AG10803 (cell line): ENCODE data around the gene TMEM53.

Source experiments
- DNase-seq: peaks from one replicate; pipeline ENCODE4 v3.0.0; 2010; ENCODE audit warnings: low read depth
- H3K4me3 ChIP-seq: 2 replicates; pipeline ENCODE4 v1.5.1; 2011; ENCODE audit warnings: mild to moderate bottlenecking, low read length, control low read depth
- TF ChIP-seq, protein P1 (sequence below): conservative IDR thresholded peaks from 2 replicates; pipeline ENCODE4 v1.5.1; 2011; ENCODE audit warnings: mild to moderate bottlenecking, low read length, control low read depth, inconsistent platforms

The TMEM53 gene

DNA sequence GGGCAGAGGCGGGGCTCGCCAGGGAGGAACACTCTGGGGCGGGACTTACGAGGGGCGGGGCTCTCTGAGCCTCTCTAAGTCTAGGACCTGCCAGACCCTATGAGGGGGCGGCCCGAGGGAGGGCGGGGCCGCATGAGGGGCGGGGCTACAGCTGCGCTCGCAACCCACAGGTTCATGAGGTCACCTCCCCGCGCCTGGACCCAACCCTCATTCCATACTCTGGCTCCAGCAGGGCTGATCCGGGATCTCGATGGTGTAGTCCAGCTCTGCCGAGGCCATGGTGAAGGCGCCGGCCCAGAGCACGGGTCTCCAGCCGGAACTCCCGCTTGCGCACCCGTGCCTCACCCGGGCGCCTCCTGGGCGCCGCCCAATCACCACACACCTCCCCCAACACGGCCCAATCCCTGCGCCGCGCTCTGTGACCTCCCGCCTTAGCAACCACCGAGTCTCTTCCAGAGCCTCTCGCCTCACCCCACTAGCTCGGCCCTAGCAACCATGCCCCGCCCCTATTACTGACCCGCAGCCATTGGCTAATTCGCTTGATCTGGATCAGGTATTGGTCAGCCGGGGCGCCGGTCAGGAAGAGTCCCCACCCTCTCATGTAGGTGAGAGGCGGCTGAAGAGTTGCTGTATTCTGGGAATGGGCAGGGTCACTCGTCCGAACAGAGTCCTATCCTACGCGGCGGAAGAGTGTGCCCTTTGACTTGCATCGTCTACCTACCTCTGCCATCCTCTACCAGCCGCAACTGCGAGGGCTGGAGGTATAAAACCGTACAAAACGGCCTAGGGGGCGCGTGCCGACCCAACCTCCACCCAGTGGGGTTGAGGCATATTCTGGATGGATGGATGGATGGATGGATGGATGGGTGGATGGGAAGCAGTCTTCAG is at the start of gene TMEM53, which contains the start of gene ARMH1:
TSS of gene TMEM53 (minus strand) at position 369 of the 888 bp plus-strand sequence. CDS start at position 279, 90 bp downstream.
TSS of gene ARMH1 (plus strand) at position 602 of the 888 bp plus-strand sequence. CDS start 14,984 bp downstream, outside the sequence.
- peak within 1 kb of the TSS; percentile 87 for H3K4me3 ChIP-seq
- TF ChIP-seq, protein P1, sequence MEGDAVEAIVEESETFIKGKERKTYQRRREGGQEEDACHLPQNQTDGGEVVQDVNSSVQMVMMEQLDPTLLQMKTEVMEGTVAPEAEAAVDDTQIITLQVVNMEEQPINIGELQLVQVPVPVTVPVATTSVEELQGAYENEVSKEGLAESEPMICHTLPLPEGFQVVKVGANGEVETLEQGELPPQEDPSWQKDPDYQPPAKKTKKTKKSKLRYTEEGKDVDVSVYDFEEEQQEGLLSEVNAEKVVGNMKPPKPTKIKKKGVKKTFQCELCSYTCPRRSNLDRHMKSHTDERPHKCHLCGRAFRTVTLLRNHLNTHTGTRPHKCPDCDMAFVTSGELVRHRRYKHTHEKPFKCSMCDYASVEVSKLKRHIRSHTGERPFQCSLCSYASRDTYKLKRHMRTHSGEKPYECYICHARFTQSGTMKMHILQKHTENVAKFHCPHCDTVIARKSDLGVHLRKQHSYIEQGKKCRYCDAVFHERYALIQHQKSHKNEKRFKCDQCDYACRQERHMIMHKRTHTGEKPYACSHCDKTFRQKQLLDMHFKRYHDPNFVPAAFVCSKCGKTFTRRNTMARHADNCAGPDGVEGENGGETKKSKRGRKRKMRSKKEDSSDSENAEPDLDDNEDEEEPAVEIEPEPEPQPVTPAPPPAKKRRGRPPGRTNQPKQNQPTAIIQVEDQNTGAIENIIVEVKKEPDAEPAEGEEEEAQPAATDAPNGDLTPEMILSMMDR, result peak; percentile 21; the same call in 1 of the 2 replicates
- peak; percentile 99 for DNase-seq

DNA sequence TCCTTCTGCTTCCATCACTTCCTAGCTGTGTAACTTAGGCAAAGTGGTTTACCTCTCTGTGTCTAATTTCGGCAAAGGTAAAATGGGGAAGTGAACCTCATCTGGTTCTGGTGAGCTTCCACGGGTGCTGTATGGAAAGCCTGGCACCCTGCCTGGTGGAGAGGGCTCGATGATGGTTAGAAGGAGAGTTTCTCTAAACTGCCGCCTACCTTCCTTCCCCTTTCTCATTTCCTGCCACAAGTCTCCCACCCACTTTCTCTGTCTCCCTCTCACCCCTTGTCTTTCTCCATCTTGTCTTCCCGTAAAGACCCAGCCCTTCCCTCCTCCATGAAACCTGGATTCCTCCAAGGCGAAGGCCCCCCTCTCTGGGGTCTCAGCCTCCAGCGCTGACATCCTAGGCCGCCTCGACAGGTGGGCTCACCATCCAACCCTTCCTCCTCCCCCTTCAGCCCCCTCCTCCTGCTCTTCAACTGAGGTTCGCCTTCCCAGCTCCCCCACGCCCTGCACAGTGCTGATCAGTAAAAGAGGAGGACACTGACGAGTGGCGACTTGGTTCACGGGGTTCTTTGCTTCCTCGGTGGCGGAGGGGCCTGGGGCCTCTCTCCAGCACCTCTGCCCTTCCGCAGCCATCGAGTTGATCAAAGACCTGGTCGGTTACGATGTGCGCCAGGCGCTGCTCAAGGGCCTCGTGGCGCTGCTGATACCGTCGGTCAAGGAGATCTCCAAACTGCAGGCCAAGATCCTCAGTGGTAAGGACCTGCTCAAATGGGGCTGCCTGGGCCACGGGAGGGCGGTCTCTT is 49.4 kb upstream of the TMEM53 start:
- no peak overlapping the region for H3K4me3 ChIP-seq
- TF ChIP-seq, protein P1, result no peak
- no peak for DNase-seq

DNA sequence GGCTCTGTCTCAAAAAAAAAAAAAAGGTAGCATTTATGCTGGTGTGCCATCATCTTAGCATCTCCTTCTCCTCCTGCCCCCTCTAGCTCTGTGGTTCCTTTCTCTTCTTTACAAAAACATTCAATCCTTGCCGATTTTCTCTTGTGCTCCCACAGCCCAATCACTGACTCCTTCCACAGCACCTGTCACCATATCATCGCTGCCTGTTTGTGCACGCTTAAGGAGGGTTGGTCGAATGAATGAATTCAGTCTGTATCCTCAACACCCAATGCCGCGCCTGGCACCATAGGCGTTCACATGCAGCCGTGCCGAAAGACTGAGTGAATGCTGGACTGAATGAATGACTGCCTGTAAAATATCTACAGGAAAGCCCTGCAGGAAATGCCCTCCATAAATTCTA is 48.8 kb upstream of the TMEM53 start:
- no peak overlapping the region for H3K4me3 ChIP-seq
- TF ChIP-seq, protein P1, result no peak
- DNase-seq, result no peak

DNA sequence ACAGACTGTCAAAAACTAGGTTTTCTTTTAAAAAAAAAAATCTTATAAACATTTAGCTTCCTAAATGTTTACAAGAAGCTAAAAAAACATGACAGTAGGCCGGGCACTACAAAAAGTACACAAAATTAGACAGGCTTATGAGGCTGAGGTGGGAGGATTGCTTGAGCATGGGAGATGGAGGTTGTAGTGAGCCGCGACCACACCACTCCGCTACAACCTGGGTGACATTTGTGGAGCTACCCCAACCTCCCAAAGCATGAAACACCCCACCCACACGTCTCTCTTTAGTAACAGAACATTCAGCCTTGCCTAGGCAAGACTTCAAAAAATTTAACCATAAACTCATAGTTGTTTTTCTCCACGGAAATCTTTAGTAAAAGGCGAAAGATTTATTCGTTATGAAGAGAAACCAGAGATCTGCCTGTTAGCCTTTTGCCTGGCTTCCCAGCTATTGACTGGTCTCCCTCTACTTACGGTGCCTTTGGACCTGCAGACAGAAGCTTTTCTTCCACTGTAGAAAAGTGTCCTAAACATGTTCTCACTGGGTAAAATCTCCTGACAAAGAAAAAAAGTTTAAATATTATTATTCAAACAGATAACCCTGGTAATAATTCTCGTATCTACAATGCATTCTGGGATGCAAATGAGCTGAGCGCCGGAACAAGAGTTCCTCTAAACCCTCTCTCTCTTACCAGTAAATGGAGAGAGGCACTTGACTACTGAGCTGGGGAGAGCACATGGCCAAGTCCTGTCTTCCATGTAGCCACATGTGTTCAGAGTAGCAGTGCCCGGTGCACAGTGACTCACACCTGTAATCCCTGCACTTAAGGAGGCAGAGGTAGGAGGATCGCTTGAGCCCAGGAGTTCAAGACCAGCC is 47.4 kb upstream of the TMEM53 start:
- TF ChIP-seq, protein P1, result no peak
- peak; percentile 83 for DNase-seq
- H3K4me3 ChIP-seq, result no peak overlapping the region

DNA sequence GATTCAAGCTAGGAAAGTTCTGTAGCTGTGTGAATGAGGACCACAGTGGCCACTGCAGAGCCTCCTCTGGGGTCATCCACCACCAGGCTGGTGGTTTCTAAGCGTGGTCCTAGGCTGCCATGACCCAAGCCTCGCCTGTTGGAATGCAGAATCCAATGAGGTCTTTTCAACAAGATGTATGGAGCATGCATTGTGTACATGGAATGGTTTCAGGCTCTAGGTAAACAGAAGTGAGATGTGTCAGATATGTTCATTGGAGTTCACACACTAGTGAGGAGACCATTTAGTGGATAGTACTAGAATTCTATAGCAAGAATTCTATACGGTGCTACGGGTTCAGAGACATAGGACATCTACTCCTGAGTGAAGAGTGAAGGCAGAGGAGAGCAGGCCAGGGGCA is 46.0 kb upstream of the TMEM53 start:
- TF ChIP-seq, protein P1, result no peak
- no peak for DNase-seq
- no peak overlapping the region for H3K4me3 ChIP-seq

DNA sequence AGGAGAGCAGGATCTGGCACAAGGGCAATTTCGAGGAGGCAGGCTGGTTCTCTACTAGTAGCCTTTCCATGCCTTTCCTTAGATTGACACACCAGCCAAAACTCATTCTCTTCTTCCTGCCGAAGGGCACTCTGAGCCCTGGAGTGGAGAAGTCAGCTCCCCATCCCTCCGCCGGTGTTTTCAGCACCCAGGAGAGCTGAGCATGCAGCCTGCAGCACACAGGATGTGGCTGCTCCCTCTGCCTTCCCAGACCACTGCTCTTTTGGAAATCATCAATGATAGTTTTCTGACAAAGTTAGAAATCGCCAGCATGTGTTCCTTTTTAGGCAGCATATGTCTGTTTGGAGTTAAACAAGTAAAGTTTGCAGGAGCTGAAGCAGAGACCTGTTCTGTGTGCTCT is 45.0 kb upstream of the TMEM53 start:
- H3K4me3 ChIP-seq, result no peak overlapping the region
- TF ChIP-seq, protein P1, result no peak
- DNase-seq, result no peak
